GM23338 (cell line): ENCODE results near the gene CLEC12A. TPM values are rescaled to one million over a fixed set of nuclear protein-coding genes. Genes with fewer than 3 reads are reported as not detected.

Experiments
- CREB1 ChIP-seq: fragments of 250-450 bp; sonication (Bioruptor Pico); IDR thresholded peaks from 2 replicates; pipeline ENCODE4 v1.5.0; 2020; ENCODE audit warnings: low read depth, mild to moderate bottlenecking, moderate library complexity
- EZH2 ChIP-seq: fragments of 200-600 bp; sonication (generic); IDR thresholded peaks from one replicate; pipeline ENCODE4 v1.8.0; 2017; ENCODE audit warnings: antibody characterized with exemption, mild to moderate bottlenecking, low read depth; ENCODE audit not compliant: unreplicated experiment
- EZH2phosphoT487 ChIP-seq: fragments of 200-600 bp; sonication (generic); IDR thresholded peaks from one replicate; pipeline ENCODE4 v1.8.1; 2018; ENCODE audit warnings: antibody characterized with exemption; ENCODE audit not compliant: unreplicated experiment
- JUNB ChIP-seq: IDR thresholded peaks from one replicate; pipeline ENCODE4 v1.6.1; 2016; ENCODE audit warnings: antibody characterized with exemption; ENCODE audit not compliant: unreplicated experiment
- STAT1 ChIP-seq: IDR thresholded peaks from one replicate; pipeline ENCODE4 v1.6.1; 2016; ENCODE audit warnings: antibody characterized with exemption; ENCODE audit not compliant: unreplicated experiment
- ZNF114 ChIP-seq: fragments of 250-450 bp; sonication (Bioruptor Pico); IDR thresholded peaks from 2 replicates; pipeline ENCODE4 v1.5.0; 2020; ENCODE audit warnings: mild to moderate bottlenecking, moderate library complexity
- ZNF331 ChIP-seq: fragments of 250-450 bp; sonication (Bioruptor Pico); IDR thresholded peaks from 2 replicates; pipeline ENCODE4 v1.5.0; 2020; ENCODE audit warnings: low read depth, mild to moderate bottlenecking, moderate library complexity
- polyA plus RNA-seq: library from polyadenylated mRNA; unstranded; fragments of >200 nt; fragmentation: Nextera tagmentation; extraction: Ambion mirVana; gene quantifications from 2 replicates; pipeline ENCODE4 v1.2.1, GENCODE V29; 2016
- total RNA-seq: library from RNA; depleted of rRNA; stranded (reverse); fragments of >200 nt; shearing (Covaris generic); gene quantifications from 2 replicates; pipeline ENCODE4 v1.2.3, GENCODE V29; 2014
- TF ChIP-seq, protein P1 (sequence below): fragments of 250-450 bp; sonication (Bioruptor Pico); IDR thresholded peaks from 2 replicates; pipeline ENCODE4 v1.5.0; 2020; ENCODE audit warnings: mild to moderate bottlenecking, moderate library complexity
- TF ChIP-seq, protein P2 (sequence below): IDR thresholded peaks from 2 replicates; pipeline ENCODE4 v1.6.1; 2016; ENCODE audit warnings: antibody characterized with exemption
- TF ChIP-seq, protein P3 (sequence below): IDR thresholded peaks from one replicate; pipeline ENCODE4 v1.6.1; 2018; ENCODE audit warnings: antibody characterized with exemption; ENCODE audit not compliant: unreplicated experiment

Gene CLEC12A
- total and polyA plus RNA-seq, 2 experiments from 2014 or later, result not detected

DNA sequence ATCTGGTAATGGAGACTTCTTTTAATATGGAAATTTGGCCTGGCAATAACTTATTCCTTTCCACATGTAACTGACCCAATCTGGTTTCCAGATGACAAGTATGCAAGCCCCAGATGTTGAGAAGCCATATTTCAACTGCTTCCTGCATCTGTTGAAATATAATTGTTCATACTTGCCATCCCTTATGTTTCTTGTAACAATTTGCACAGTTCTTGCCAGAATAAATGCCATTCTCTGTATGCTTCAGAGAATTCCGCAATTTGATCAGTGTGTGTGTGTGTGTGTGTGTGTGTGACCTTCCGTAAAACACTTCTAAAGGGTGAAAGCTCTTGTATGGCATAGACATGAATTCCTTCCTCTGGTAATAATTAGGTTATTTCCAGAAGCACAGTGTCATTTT lies 37.3 kb upstream of the CLEC12A start (continued):
- TF ChIP-seq, protein P1, sequence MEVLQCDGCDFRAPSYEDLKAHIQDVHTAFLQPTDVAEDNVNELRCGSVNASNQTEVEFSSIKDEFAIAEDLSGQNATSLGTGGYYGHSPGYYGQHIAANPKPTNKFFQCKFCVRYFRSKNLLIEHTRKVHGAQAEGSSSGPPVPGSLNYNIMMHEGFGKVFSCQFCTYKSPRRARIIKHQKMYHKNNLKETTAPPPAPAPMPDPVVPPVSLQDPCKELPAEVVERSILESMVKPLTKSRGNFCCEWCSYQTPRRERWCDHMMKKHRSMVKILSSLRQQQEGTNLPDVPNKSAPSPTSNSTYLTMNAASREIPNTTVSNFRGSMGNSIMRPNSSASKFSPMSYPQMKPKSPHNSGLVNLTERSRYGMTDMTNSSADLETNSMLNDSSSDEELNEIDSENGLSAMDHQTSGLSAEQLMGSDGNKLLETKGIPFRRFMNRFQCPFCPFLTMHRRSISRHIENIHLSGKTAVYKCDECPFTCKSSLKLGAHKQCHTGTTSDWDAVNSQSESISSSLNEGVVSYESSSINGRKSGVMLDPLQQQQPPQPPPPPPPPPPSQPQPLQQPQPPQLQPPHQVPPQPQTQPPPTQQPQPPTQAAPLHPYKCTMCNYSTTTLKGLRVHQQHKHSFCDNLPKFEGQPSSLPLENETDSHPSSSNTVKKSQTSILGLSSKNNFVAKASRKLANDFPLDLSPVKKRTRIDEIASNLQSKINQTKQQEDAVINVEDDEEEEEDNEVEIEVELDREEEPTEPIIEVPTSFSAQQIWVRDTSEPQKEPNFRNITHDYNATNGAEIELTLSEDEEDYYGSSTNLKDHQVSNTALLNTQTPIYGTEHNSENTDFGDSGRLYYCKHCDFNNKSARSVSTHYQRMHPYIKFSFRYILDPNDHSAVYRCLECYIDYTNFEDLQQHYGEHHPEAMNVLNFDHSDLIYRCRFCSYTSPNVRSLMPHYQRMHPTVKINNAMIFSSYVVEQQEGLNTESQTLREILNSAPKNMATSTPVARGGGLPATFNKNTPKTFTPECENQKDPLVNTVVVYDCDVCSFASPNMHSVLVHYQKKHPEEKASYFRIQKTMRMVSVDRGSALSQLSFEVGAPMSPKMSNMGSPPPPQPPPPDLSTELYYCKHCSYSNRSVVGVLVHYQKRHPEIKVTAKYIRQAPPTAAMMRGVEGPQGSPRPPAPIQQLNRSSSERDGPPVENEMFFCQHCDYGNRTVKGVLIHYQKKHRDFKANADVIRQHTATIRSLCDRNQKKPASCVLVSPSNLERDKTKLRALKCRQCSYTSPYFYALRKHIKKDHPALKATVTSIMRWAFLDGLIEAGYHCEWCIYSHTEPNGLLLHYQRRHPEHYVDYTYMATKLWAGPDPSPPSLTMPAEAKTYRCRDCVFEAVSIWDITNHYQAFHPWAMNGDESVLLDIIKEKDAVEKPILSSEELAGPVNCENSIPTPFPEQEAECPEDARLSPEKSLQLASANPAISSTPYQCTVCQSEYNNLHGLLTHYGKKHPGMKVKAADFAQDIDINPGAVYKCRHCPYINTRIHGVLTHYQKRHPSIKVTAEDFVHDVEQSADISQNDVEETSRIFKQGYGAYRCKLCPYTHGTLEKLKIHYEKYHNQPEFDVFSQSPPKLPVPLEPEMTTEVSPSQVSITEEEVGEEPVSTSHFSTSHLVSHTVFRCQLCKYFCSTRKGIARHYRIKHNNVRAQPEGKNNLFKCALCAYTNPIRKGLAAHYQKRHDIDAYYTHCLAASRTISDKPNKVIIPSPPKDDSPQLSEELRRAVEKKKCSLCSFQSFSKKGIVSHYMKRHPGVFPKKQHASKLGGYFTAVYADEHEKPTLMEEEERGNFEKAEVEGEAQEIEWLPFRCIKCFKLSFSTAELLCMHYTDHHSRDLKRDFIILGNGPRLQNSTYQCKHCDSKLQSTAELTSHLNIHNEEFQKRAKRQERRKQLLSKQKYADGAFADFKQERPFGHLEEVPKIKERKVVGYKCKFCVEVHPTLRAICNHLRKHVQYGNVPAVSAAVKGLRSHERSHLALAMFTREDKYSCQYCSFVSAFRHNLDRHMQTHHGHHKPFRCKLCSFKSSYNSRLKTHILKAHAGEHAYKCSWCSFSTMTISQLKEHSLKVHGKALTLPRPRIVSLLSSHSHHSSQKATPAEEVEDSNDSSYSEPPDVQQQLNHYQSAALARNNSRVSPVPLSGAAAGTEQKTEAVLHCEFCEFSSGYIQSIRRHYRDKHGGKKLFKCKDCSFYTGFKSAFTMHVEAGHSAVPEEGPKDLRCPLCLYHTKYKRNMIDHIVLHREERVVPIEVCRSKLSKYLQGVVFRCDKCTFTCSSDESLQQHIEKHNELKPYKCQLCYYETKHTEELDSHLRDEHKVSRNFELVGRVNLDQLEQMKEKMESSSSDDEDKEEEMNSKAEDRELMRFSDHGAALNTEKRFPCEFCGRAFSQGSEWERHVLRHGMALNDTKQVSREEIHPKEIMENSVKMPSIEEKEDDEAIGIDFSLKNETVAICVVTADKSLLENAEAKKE, result no peak
- TF ChIP-seq JUNB, result no peak
- no peak for TF ChIP-seq EZH2
- no peak for TF ChIP-seq CREB1
- no peak for TF ChIP-seq STAT1
- TF ChIP-seq ZNF331 (CRISPR knock-in tag), result no peak
- TF ChIP-seq ZNF114 (CRISPR knock-in tag), result no peak
- TF ChIP-seq, protein P2, sequence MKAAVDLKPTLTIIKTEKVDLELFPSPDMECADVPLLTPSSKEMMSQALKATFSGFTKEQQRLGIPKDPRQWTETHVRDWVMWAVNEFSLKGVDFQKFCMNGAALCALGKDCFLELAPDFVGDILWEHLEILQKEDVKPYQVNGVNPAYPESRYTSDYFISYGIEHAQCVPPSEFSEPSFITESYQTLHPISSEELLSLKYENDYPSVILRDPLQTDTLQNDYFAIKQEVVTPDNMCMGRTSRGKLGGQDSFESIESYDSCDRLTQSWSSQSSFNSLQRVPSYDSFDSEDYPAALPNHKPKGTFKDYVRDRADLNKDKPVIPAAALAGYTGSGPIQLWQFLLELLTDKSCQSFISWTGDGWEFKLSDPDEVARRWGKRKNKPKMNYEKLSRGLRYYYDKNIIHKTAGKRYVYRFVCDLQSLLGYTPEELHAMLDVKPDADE, result no peak
- no peak for TF ChIP-seq EZH2phosphoT487
- TF ChIP-seq, protein P3, sequence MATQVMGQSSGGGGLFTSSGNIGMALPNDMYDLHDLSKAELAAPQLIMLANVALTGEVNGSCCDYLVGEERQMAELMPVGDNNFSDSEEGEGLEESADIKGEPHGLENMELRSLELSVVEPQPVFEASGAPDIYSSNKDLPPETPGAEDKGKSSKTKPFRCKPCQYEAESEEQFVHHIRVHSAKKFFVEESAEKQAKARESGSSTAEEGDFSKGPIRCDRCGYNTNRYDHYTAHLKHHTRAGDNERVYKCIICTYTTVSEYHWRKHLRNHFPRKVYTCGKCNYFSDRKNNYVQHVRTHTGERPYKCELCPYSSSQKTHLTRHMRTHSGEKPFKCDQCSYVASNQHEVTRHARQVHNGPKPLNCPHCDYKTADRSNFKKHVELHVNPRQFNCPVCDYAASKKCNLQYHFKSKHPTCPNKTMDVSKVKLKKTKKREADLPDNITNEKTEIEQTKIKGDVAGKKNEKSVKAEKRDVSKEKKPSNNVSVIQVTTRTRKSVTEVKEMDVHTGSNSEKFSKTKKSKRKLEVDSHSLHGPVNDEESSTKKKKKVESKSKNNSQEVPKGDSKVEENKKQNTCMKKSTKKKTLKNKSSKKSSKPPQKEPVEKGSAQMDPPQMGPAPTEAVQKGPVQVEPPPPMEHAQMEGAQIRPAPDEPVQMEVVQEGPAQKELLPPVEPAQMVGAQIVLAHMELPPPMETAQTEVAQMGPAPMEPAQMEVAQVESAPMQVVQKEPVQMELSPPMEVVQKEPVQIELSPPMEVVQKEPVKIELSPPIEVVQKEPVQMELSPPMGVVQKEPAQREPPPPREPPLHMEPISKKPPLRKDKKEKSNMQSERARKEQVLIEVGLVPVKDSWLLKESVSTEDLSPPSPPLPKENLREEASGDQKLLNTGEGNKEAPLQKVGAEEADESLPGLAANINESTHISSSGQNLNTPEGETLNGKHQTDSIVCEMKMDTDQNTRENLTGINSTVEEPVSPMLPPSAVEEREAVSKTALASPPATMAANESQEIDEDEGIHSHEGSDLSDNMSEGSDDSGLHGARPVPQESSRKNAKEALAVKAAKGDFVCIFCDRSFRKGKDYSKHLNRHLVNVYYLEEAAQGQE, result no peak
